Muscle layer of duodenum (tissue), 2 donors: ENCODE results near the gene CBFA2T2.

Source experiments
- H3K27ac ChIP-seq: one replicate; pipeline ENCODE4 v1.7.0; 2013; ENCODE audit warnings: mild to moderate bottlenecking, low read length
- H3K27me3 ChIP-seq: one replicate; pipeline ENCODE4 v1.7.0; 2013; ENCODE audit warnings: low read depth, mild to moderate bottlenecking, control low read depth, low read length
- H3K36me3 ChIP-seq, 2 donors: one replicate each; pipeline ENCODE4 v1.7.0; 2013; ENCODE audit warnings: low read length in 2 of 2, control low read depth in 1 of 2, mild to moderate bottlenecking in 1 of 2; ENCODE audit not compliant: insufficient read depth in 2 of 2, control insufficient read depth in 1 of 2
- H3K4me1 ChIP-seq, 2 donors: one replicate each; pipeline ENCODE4 v1.7.0; 2013; ENCODE audit warnings: low read length in 2 of 2, mild to moderate bottlenecking in 2 of 2, control low read depth in 1 of 2, moderate library complexity in 1 of 2; ENCODE audit not compliant: insufficient read depth in 2 of 2, control insufficient read depth in 1 of 2
- H3K4me3 ChIP-seq, 2 donors: one replicate each; pipeline ENCODE4 v1.7.0; 2013; ENCODE audit warnings: low read length in 2 of 2, low read depth in 1 of 2, mild to moderate bottlenecking in 1 of 2
- H3K9me3 ChIP-seq, 2 donors: one replicate each; pipeline ENCODE4 v1.7.0; 2013; ENCODE audit warnings: low read length in 2 of 2, control low read depth in 1 of 2, mild to moderate bottlenecking in 1 of 2; ENCODE audit not compliant: control insufficient read depth in 1 of 2
- donor health status: healthy.

The CBFA2T2 gene

GRCh38 chr20:33680686-33681085 is 190.8 kb downstream of the CBFA2T2 start:
- H3K27me3 ChIP-seq = no peaks in the 10 kb centered on the region
- no peaks in the 10 kb centered on the region for H3K36me3 ChIP-seq
- no peak overlapping the region for H3K4me3 ChIP-seq
- no peaks in the 10 kb centered on the region for H3K9me3 ChIP-seq
- H3K4me1 ChIP-seq = peaks cover 4 to 27% of the 10 kb centered on the region in 2 donors
- H3K27ac ChIP-seq = no peak overlapping the region

GRCh38 chr20:33681288-33681687 is 191.4 kb downstream of the CBFA2T2 start:
- Histone ChIP-seq H3K27me3 (no peaks in the 10 kb centered on the region), H3K4me1 (peaks cover 0 to 22% of the 10 kb centered on the region in 2 donors), H3K4me3 (no peak overlapping the region), H3K9me3 (no peaks in the 10 kb centered on the region), H3K27ac (no peak overlapping the region), H3K36me3 (no peaks in the 10 kb centered on the region)

- H3K4me3 ChIP-seq = no peak overlapping the region
- H3K4me1 ChIP-seq = peaks cover 3 to 21% of the 10 kb centered on the region in 2 donors
- no peaks in the 10 kb centered on the region for H3K9me3 ChIP-seq
- H3K36me3 ChIP-seq = no peaks in the 10 kb centered on the region
- H3K27ac ChIP-seq = no peak overlapping the region
- H3K27me3 ChIP-seq = no peaks in the 10 kb centered on the region
Observed at GRCh38 chr20:33681728-33682353, 191.9 kb downstream of the CBFA2T2 start.

GRCh38 chr20:33684533-33685327 is 194.8 kb downstream of the CBFA2T2 start:
- Histone ChIP-seq H3K36me3 (no peaks in the 10 kb centered on the region), H3K27ac (peak overlapping the region; percentile 21), H3K4me3 (peak overlapping the region; percentile 30 to 47), H3K27me3 (no peaks in the 10 kb centered on the region), H3K4me1 (peaks cover 5 to 18% of the 10 kb centered on the region in 2 donors), H3K9me3 (no peaks in the 10 kb centered on the region)

- H3K4me3 ChIP-seq = peak overlapping the region; percentile 30 to 47
- H3K27me3 ChIP-seq = no peaks in the 10 kb centered on the region
- peaks cover 5 to 18% of the 10 kb centered on the region in 2 donors for H3K4me1 ChIP-seq
- no peaks in the 10 kb centered on the region for H3K9me3 ChIP-seq
- H3K36me3 ChIP-seq = no peaks in the 10 kb centered on the region
- H3K27ac ChIP-seq = peak overlapping the region; percentile 21
Observed at GRCh38 chr20:33685328-33686099, 195.6 kb downstream of the CBFA2T2 start.

GRCh38 chr20:33686100-33686983 is 196.4 kb downstream of the CBFA2T2 start, which contains the start of gene E2F1:
Gene E2F1 (minus strand): TSS chr20:33686385. CDS start chr20:33686264, 121 bp downstream.
- Histone ChIP-seq H3K27me3 (no peaks in the 10 kb centered on the region), H3K4me1 (peaks cover 5 to 18% of the 10 kb centered on the region in 2 donors), H3K36me3 (no peaks in the 10 kb centered on the region), H3K27ac (no peak within 1 kb of the TSS), H3K4me3 (peak within 1 kb of the TSS; percentile 44 to 53), H3K9me3 (no peaks in the 10 kb centered on the region)

- Histone ChIP-seq H3K27me3 (no peaks in the 10 kb centered on the region), H3K27ac (no peak overlapping the region), H3K4me1 (peaks cover 5 to 18% of the 10 kb centered on the region in 2 donors), H3K36me3 (no peaks in the 10 kb centered on the region), H3K4me3 (peak overlapping the region; percentile 44 to 53), H3K9me3 (no peaks in the 10 kb centered on the region)
Observed at GRCh38 chr20:33686984-33687366, 197.1 kb downstream of the CBFA2T2 start.

- H3K27ac ChIP-seq = no peak overlapping the region
- H3K9me3 ChIP-seq = no peaks in the 10 kb centered on the region
- no peaks in the 10 kb centered on the region for H3K36me3 ChIP-seq
- H3K27me3 ChIP-seq = no peaks in the 10 kb centered on the region
- H3K4me1 ChIP-seq = peaks cover 5 to 18% of the 10 kb centered on the region in 2 donors
- H3K4me3 ChIP-seq = no peak overlapping the region
Observed at GRCh38 chr20:33687370-33687915, 197.5 kb downstream of the CBFA2T2 start.

GRCh38 chr20:33687993-33688937 is 198.4 kb downstream of the CBFA2T2 start:
- H3K27ac ChIP-seq = no peak overlapping the region

More at GRCh38 chr20:33687993-33688937, 198.4 kb downstream of the CBFA2T2 start:
- H3K4me3 ChIP-seq = no peak overlapping the region
- no peaks in the 10 kb centered on the region for H3K9me3 ChIP-seq
- peaks cover 5 to 18% of the 10 kb centered on the region in 2 donors for H3K4me1 ChIP-seq
- H3K36me3 ChIP-seq = no peaks in the 10 kb centered on the region
- no peaks in the 10 kb centered on the region for H3K27me3 ChIP-seq
